Cerebellar nuclear complex (tissue), 1 donor: Measurements from ENCODE around the gene VSTM2L.

Experiments used
- DNase-seq, 2 experiments: peaks; one replicate each; lab custom pipeline; 2025; lab: John Stamatoyannopoulos, UW

VSTM2L gene

DNA sequence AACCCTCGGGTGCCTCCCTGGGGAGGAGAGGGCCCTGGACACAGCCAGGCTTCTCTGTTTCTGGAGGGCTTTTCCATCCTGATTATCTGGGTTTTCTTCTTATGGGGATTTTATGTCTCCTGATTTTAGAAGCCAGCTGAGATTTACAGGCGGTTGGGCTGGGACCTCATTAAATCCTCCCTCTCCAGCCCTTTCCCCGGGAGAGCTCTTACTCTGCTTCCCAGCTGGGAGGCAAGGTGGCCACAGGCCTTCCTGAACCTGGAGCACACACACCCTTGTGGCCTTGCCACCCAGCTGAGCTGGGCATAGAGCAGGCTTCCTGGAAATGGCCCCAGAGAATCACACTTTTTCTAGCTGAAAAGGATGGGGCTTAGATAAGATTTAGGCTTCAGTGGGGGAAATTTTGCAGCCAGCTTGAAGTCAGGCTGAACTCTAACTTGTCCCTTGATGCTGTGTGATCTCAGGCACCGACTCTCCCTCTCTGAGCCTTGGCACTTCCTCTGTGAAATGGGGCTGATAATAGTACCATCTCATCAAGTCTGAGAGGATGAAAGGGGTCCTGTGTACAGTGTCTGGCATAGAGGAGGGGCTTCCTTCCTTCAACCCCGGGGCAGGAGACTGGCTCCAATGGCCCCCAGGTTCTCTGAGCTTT lies 16.6 kb downstream of the VSTM2L start:
- no peak for DNase-seq

DNA sequence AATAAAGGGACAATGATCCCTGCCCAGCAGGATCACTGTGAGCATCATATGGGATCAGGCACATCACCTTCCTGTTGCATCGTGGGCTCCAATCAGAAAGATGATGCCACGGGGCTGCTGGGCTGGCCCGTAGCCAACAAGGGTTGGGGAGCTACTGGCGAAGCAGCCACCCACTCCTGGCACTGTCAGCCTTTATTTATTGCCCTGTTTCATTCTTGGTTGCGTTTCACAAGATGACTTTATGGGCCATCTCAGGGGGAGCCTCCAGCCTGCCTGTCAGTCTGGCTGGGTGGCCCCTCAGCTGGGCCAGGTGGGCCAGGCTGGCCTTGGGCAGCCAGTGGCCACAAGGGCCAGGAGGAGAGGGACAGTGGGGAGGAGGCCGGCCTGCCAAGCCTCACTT lies 17.3 kb downstream of the VSTM2L start:
- no peak for DNase-seq

DNA sequence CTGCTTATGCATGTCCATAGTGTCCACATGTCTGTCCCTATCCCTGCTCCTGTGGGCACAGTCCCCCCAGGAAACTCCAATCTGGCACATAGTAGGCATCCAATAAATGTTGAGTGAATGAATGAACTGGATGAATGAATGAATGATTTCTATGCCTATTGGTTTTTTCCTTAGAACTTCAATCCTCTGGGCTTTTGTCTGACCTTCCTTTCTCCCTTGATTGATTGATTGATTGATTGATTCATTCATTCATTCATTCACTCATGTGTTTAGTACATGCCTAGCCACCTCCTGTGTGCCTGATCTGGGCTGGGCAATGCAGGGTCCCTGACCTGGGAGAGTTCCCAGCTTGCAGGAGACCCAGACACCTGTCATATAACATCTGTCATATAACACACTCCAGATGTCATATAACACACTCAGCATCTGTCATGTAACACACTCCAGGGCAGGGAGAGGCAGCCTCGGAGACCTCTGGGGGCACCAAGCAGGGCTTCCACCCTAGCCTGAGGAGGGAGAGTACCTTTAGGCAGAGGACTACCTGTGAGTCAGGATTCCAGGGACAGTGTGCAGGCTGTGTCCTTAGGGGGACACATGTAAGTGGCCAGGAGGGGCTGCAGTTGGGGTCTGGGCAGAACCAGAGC lies 17.9 kb downstream of the VSTM2L start:
- DNase-seq: no peak

DNA sequence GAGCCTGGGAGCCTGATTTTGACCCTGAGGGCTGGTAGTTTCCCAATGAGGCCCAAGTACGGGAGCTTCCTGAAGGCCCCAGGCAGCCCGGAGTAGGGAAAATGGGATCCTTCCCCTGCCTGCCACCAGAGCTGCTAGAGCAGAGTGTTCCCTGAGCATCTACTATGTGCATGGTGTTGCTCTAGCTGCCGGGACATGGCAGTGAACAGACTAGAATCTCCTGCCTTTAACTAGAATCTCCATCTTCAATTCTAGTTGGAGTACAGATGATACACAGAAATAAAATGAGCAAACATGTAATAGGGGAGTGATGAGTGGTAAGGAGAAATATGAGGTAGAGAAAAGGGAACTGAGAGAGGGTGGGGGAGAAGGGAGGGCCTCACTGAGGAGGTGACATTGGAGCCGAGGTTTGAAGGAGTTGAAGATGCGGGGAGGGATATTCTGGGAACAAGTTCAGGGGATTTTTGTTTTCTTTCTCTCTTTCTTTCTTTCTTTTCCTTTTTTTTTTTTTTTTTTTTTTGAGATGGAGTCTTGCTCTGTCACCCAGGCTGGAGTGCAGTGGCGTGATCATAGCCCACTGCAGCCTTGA lies 18.5 kb downstream of the VSTM2L start:
- DNase-seq: no peak

DNA sequence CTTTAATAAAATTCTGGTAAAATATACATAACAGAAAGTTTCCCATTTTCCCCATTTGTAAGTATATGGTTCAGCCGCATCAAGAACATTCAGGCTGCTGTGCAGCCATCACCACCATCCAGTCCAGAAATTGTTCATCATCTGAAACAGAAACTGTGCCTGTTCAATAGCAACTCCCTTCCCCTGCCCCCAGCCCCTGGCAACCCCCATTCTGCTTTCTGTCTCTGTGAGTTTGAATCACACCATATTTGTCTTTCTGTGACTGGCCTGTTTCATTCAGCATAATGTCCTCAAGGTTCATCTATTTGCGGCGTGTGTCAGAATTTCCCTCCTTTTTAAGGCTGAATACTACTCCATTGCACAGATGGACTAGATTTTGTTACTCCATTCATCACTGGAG lies 19.1 kb downstream of the VSTM2L start:
- DNase-seq: no peak

DNA sequence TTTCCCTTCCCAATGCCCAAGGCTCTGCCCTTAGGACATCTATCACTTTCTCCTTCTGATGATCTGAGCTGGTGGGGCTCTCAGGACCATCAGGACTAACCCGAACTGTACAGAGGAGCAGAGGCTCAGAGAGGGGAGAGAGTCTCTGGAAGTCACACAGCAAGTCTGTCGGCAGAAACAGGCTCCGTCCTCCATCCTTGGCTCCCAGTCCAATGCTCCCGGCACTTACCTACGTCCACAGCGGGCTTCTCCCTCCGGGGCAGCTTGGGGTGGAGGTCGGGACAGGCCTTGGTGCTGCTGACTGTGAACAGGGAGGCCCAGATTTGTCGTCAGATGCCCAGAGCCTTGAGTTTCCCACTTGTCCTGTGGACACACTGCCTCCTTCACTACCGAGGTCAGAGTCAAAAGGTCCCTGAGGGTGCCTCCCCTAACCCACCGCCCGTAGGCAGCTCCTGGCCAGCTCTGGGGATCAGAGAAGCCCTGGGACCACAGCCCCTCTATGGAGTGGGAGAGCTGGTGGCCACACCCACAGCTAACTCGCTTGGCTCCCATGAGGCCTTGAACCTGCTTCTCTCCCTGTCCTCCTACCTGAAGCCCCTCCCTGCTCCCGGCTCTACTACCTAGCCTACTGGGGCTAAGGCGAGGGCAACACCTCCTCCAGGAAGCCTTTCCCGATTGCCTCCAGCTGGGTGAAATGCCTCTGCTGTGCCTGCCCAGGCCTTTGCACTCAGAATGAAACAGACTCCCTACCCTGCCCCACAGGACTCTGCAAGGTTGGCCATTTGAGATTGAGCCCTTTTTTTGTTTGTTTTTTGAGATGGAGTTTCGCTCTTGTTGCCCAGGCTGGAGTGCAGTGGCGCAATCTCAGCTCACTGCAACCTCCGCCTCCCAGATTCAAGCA lies 22.6 kb downstream of the VSTM2L start:
- no peak for DNase-seq

DNA sequence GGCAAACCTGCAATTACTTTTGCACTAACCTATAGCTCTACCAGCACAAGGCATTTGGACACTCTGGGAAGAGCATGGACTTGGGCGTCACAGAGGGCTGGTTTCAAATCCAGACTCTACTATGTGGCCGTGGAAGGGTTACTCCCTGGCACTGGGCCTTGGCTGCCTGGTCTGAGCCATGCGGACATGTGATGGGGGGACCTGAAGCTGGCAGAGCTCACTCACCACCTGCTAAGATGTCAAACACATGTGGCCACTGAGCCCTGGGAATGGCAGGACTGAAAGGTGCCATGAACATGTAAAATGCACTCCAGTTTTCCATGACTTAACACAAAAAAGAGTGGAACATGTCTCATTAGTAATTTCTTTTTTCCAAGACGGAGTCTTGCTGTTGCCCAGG lies 23.7 kb downstream of the VSTM2L start:
- DNase-seq: no peak

DNA sequence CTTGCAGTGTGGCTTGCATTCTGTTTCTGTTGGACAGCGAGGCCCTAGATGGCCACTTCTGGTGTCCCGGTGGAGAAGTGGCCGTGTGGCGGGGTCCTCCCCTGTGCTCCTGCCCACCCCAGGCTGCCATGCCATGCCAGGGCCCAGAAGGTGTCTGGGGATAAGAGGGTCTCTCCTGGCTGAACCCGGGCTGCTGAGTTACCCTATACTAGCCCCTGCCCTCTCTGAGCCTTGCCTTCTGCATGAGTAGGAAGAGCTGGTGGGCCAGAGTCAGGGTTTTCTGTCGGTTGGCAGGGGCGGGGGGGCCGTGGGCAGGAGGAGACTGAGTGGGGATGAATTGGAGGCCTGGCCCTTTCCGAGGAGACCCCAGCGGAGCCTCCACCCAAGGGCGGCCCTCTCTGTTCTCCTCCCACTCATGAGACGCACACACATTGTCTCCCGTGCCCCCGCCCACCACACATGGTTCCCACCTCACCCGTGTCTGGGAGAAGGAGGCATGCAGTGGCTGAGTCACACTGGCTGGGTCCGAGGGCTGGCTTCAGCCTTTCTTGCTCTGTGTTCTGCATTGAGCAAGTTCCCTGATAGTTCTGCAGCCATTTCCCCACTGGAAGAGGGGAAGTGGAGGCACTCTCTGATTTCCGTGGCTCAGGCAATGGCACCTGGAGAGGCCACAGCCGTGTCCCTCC lies 24.6 kb downstream of the VSTM2L start:
- no peak for DNase-seq

DNA sequence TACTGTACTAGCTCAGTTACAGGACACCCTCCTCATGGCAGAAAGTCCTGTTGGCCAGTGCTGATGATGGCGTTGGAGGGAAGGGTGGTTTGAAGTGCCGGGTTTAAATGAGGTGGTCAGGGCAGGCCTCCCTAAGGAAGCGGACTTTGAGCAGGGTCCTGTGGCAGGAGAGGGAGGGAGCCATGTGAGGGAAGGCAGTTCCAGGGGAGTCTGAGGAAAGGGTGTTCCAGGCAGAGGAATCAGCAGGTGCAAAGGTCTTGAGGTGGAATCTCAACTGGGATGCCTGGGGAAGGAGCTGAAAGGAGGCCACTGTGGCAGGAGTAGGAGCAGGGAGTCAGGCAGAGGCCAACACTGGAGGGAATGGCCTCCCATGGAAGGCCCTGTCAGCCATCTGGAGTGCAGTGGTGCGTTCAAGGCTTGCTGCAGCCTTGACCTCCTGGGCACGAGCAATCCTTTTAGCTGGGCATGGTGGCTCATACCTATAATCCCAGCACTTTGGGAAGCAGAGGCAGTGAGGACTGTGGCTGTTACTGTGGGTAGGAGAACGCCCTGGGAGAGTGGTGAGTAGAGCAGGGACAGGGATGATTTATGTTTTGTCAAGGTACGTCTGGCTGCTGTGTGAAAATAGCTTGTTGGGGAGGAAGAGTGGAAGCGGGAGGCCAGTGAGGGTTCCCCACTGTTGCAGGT lies 26.2 kb downstream of the VSTM2L start:
- no peak for DNase-seq

DNA sequence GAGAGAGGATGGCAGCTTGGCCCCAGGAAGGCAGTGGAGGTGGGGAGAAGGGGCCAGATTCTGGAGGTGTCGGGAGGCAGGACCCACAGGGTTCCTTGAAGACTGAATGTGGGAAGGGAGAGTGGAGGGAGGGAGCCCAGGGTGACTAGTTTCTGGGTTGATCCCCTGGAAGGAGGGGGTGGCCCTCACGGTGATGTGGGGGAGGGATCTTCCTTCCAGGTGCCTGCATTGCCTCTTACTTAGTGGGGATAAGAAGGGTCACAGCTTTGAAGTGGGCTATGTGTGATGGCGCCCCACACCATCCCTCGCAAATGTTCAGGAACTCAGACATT lies 26.7 kb downstream of the VSTM2L start:
- no peak for DNase-seq

DNA sequence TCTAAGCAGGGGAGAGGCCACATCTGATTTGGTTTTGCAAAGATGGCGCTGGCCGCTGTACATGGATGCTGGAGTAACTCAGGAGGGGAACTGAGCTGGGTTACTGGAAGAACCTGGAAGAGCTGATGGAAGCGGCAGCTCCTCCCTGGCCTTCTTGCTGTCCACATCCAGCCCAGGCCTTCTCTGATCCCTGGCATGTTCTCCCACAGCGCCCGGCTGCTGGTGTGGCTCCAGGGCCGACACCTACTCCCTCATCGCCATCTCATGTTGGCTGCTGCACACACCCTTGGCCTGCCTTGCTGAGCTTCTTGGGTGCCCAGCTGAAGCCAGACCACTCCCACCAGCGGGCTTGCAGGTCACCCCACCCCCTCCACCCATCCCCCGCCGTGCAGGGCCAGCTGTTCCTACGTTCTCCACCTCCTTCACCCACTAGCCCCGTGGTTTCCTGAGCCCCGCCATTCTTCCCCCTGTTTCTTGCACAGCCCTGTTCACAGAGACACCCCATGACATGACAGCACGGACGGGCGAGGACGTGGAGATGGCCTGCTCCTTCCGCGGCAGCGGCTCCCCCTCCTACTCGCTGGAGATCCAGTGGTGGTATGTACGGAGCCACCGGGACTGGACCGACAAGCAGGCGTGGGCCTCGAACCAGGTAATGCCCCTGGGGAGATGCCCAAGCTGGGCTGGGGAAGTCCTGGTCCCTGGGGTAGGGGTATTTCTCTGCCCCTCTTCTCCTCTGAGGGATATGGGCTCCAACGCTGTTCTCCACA lies 28.4 kb downstream of the VSTM2L start:
- DNase-seq: no peak

DNA sequence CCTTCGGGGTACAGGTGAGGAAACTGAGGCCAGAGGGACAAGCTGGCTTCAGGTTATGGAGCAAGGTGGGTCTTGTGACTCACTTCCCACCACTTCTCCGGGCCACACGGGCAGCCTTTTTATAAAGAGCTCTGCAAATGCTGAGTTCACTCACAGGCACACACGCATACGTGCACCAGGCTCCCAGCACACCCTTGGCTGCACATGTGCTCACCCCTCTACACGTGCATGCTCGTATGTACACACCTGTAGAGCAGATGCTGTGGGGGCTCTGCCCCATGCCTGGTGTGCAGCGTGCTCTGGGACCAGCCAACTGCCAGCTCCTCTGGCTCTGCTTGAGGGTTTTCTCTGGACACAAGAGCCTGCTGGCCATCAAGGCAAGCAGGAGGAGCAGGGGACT lies 29.1 kb downstream of the VSTM2L start:
- no peak for DNase-seq

DNA sequence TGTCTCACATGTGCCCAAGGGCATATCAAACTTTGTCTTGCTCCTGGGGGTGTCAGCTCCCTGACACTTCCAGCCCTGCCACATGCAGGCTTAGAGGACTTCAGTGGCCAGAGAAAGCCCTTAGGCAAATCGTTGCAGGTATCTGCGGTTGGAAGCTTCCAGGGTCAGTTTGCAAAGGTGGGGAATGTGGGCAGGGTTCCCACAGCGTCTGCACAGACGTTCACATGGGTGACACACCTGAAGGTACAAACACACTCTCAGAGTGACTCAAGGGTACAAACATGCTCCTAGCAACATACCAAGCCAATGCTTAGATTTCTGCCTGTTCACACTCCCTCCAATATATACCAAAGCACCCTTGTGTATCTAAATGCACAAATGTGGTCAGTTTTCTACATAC lies 30.0 kb downstream of the VSTM2L start:
- DNase-seq: no peak

DNA sequence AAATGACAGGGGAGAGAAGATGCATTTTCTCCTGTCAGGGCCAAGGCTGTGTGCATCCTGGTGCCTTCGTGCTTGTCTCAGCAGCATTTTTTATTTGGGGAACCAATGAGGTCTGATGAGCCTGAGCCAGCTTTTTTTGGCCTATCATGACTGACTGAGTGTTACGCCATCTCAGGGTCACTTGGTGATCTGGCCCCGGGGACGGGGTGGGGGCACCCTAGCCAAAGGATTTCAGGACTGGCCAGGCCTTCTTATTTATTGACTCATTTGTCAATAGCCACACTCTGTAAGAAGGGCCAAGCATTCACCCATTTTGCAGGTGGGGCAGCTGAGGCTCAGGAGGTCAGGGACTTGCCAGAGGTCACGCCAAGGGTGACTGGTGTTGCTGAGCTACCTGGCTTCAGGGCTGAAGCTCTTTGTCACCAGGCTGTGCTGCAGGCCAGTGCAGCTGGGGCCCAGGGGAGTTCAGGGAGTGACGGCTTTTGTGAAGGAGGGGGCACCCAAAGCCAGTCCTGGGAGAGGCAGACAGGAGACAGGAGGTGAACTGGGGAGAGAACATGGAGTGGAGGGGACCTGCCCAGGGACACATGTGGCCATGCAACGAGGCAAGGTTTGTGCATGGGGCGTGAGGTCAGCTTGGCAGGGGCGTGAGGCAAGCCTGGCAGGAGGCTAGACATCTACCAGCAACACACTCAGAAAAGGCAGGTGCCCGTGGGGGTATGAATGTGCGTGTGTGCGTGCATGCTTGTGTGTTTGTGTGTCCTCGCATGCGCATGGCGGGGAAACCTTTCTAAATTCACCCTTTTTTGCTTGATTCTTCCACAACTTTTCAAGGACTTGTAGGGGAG lies 31.1 kb downstream of the VSTM2L start:
- no peak for DNase-seq

DNA sequence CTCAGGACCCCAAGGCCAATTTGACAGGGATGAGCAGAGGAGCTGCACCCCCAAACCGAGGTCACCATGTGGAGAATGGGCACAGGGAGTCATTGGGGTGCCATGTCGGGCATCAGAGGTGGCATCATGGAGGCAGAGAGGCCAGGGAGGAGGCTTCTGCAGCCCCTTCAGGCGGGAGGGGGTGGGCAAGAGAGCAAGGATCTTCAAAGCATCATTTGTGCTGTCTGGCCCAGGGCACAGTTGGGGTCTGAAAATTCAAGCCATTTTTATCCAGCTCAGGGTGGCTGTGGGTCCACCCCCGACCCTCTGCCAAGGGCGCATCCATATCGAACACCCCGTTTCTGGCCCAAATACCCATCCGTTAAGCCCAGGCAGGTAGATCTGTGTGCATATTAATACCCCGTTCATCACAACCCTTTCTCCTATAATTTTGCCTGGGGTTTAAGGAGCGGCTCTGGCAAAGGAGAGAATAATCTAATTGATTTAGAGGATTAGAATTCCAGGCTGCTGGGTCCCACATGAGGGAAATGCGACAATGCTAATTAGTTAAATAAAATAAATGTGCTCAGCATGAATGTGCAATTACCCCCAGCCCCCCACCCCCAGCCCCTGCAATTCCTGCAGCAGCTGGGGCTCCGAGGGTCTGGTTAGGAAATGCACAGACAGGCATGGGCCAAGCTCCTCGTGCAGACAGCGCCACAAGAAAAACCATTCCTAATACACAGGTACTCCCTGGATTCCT lies 31.9 kb downstream of the VSTM2L start:
- no peak for DNase-seq

DNA sequence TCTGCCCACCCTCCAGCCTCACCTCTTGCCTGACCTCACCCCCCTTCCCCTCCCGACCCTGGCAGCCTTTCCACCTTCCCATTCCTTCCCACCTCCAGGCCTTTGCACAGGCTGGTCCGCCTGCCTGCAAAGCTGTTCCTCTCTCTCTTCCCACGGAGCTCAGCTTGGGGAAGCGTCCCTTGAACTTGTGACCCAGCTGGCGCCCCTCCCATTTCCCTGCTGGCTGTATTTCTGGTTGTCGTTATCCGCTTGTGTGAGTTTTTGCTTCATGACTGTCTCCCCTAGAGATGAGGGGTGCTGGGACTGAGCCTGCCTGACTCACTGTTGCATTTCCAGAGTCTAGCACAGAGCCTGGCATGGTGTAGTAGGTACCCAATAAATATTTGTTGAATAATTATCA lies 32.5 kb downstream of the VSTM2L start:
- no peak for DNase-seq

DNA sequence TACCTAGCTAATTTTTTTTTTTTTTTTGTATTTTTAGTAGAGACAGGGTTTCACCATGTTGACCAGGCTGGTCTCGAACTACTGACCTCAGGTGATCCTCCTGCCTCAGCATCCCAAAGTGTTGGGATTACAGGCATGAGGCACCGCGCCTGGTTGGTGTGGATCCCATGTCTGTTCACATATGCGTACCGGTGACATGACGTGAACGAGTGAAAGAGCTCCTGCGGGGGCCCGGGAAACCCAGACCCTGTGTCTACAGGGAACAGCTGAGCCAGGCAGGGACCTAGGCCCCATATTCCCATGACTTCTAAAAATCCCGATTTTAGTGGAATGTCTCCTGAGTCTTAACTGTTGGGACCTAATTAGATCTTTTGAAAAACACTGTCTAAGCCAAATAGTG lies 33.1 kb downstream of the VSTM2L start:
- no peak for DNase-seq

DNA sequence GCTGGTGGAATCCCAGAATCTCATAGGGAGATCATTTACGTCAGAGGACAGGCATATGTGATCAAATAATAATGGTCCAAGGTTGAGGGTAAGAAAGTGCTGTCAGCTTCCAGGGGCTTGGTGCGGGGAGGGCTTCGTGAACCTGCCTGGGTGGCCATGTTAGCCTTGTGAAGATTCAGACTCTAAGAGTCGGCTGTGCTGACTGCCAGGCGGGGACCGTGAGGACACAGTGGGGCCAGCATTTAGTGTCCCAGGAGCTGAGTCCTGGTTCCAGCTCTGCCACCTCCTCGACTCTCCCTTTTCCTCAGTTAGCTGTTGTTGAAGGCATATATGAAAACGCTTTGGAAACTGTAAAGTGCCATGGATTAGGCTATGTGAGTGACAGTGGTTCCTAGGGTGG lies 33.5 kb downstream of the VSTM2L start:
- no peak for DNase-seq

DNA sequence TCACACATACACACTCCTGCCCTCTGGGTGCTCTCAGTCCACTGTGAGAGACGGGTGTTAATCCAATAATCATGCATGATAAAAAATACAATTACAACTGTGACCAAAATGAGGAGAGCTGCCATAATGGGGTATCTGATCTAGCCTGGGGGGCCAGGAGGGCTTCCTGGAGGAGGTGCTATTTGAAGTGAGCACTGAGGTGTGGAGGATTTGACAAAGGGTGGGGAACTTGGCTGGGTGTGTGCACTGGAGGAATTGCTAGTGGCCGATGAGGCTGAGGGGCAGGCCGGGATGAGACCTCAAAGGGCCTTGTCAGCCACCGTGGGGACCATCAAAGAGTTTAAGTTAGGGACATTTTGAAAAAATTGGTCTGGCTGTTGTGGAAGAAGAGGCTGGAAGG lies 34.8 kb downstream of the VSTM2L start:
- DNase-seq: no peak
